AML-193 (cell line): ENCODE measurements around the gene NPC1L1.
"Not testable (repeated sequence)": the region's sequence is repeated elsewhere in the genome, so short reads cannot be mapped to it uniquely, and the experiment has no call there.

ENCODE experiments used
- DNase-seq, 2 experiments: peaks; one replicate each; lab custom pipeline; 2025; lab: John Stamatoyannopoulos, UW

NPC1L1 gene

GRCh38 chr7:44506592-44507288 lies 34.4 kb downstream of the NPC1L1 start:
- not testable (repeated sequence) for DNase-seq

GRCh38 chr7:44505595-44505994 lies 35.5 kb downstream of the NPC1L1 start:
- no peak for DNase-seq

DNA sequence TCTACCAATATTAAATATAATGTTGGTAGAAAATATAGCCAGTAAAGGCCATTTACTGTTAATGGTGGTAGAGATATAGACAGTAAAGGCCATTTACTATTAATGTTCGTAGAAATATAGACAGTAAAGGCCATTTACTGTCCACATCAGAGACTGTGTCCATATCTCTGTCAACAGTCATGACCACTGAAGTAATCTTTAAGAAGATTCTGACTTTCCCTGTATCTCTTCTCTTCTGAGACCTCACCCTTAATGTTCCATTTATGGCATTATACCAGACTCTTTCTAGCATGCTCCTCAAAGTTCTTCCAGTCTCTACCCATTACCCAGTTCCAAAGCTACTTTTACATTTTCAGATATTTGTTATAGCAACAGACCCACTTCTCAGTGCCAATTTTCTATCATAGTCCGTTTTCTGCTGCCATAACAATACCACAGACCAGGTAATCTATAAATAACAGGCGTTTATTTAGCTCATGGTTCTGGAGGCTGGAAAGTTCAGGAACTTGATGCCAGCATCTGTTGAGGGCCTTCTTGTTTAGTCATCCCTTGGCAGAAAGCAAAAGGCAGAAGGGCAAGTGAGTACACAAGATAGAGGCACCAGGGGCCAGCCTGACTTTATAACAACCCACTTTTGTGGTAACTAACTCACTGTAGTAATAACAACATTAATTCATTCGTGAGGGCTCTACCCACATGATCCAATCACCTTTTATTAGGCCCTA lies 42.7 kb downstream of the NPC1L1 start:
- DNase-seq, result no peak

GRCh38 chr7:44497155-44498027 lies 43.7 kb downstream of the NPC1L1 start:
- DNase-seq, result no peak

DNA sequence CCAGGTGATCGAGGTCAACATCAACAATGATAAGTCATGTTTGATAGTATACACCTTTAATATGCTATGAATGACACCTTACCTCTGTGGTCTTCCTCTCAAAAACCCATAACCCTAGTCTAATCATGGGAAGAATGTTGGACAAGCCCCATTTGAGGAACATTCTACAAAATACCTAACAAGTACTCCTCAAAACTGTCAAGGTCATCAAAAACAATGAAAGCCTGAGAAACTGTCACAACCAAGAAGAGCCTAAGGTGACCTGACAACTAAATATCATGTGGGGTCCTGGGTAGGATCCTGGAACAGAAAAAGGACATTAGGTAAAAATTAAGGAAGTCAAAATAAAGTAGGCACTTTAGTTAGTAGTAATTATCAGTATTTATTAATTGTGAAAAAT lies 44.7 kb downstream of the NPC1L1 start:
- DNase-seq, result no peak

GRCh38 chr7:44494960-44495359 lies 46.2 kb downstream of the NPC1L1 start:
- DNase-seq, result no peak

DNA sequence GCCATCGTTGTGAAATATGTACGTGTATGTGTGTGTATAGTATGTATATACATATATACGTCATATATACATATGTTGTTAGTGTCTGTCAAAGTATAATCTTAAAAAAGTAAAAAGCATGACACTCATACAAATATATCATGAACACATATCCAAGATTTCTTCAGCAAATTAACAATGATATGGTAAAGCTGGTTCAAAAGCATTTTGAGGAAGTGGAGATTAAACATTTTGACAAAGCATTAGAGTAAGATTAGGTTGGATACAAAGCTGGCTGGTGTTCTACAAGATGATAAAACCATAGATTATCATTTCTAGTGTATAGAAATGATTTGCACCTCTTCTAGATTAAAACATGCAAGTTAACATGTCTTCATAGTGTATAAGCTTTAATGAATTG lies 49.9 kb downstream of the NPC1L1 start:
- DNase-seq, result peak in 1 of 2 experiments; percentile 33

- DNase-seq, result peak; percentile 74 to 75
Observed at GRCh38 chr7:44490351-44491200, 50.6 kb downstream of the NPC1L1 start, which contains the start of gene NUDCD3. TSS of gene NUDCD3 (minus strand) at chr7:44490658. CDS start at chr7:44490600, 58 bp downstream.

DNA sequence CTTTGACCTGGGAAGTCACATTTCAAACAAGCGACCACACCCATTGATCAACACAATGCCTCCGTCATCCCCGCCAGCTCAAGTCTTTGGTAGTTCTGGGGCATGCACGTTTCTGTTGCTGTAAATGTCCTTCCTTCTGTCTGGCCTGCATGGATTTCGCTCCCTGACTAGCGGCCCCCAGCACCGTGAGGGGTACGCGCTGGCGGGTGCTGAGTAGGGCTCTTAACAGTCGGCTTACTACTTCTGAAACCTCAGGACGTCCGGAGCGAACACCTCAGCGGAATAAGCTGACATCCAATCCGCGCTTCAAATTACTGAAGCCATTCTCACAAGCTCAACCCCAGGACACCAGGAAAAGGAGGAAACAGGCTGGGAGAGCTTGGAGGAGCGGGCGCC lies 51.2 kb downstream of the NPC1L1 start:
- DNase-seq, result peak; percentile 23 to 30

DNA sequence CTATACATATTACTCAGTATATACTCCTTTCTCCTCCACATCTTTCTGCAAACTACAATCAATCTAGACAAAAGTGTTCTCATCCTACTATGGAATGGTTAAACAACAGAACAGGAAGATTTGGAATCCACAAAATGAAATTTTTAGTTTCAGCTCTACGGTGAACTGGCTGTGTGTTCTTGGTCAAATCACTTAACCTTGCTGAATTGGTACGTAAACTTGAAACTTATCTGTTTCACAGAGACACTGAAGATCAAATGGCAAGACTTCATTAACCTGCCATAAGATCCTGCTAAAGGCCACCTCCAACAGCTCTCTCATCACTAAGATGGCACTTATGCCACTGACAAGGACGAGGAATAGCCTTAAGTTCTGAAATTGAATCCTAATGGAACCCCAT lies 52.2 kb downstream of the NPC1L1 start:
- no peak for DNase-seq

DNA sequence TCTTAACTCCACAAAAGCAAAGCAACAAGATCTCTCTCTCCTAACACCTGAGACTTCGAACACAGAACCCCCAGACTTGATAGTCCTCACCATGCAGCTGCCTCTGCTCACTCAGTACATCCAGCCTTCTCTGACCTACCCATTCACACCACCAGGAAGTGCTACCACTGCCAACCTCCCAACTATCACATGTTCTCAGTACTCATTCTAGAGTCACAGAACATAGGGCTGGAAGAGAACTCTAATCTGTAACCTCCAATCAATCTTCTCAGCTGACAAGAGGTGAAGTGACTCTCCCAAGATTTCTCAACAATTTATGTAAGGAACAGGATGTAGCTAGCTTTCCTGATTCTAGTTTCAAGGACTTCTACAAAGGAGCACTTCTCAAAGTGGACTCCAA lies 54.4 kb downstream of the NPC1L1 start:
- DNase-seq, result peak; percentile 37 to 41

- DNase-seq, result no peak
Observed at GRCh38 chr7:44486001-44486400, 55.1 kb downstream of the NPC1L1 start.

- peak; percentile 3 to 26 for DNase-seq
Observed at GRCh38 chr7:44484482-44485313, 56.4 kb downstream of the NPC1L1 start.

GRCh38 chr7:44482502-44483485 lies 58.3 kb downstream of the NPC1L1 start:
- no peak for DNase-seq

GRCh38 chr7:44477938-44478337 lies 63.2 kb downstream of the NPC1L1 start:
- no peak for DNase-seq

DNA sequence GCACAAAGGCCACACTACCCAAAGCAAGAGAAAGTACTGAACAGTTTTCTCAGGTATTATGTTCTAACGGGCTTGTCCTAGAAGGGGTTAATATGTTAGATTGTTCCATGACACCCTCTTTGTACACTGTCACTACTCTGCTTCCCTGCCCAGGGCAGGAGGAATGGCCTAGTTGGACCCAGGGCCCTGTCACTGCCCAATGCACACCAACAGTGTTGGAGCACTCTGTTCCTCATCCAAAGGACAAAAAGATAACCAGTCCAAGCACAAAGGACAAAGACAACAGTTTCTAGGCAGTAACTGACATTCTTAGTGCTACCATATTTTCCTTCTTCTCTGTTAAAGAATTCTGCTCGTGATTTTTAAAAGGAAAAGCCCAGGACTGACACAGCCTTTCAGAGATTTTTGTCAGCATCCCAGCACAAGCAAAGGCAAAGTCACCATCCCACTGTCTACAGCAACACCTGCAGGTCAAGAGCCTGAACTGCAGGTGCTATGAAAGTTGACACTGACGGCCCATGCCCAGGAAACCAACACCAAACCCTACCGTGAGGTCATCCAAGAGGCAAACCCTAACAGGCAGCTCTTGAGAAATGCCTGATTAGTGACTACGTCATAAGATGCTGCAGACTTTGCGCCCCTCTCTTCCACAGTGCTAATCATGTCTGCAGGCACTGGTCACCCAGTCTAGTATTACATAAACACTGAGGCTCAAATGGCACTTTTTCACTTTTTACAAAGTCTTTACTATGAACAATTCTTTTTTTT lies 63.9 kb downstream of the NPC1L1 start:
- DNase-seq, result peak; percentile 68 to 77

- no peak for DNase-seq
Observed at GRCh38 chr7:44476313-44476712, 64.8 kb downstream of the NPC1L1 start.

DNA sequence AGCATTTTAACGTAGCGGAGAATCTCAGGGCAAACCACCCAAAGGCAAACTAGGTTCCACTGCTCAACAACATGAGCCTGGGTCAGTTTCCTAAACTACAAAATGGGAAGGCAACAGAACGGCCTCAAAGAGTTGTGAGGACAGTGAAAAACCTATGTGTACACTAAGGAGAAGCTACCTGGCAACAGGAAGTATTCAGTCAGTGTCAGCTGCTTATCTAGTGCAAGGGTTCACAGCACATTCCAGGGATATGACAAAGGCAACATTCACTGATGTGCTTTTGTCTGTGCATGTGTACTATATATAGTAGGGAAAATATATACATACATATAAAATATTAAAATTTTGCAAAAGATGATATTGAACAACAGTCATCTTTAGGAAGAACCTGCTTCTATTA lies 67.8 kb downstream of the NPC1L1 start:
- DNase-seq, result no peak

- no peak for DNase-seq
Observed at GRCh38 chr7:44472843-44473242, 68.3 kb downstream of the NPC1L1 start.
